Measurements from ENCODE around the gene SVEP1.
A peak's percentile ranks its signal among the peaks of the same experiment; 100 is the strongest.

SVEP1 gene

DNA sequence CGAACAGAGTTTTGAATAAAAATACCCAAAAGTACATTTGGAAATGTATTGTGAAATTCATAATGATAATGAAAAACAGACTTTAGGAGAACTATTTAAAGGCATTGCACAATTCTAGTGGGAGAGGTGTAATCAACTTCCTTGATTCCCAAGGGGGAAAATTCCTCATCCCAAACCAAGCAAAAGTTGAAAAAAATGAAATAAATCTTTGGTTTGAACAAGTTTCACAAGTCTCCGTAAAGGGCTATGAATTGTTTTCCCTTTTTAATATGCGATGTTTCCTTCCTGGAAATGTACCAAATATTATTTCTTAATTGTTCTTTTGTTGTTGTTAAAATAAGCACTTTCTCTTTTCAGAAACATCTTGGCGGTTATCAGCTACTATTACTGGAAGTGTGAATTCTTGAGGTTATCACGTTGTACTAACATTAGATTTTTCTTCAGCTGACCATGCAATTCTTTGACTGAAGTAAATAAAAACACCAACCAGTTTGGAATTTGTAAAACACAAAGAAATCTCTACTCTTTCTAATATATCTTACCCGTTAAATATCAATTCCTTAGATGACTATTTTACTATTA is 59.3 kb downstream of the SVEP1 start:
- no peak for FAIRE-seq

- no peak for FAIRE-seq
Measured at GRCh38 chr9:110517483-110517882, 62.1 kb downstream of the SVEP1 start.

GRCh38 chr9:110514897-110515296 is 64.6 kb downstream of the SVEP1 start:
- no peak for FAIRE-seq

- no peak for FAIRE-seq
Measured at GRCh38 chr9:110512817-110513216, 66.7 kb downstream of the SVEP1 start.

GRCh38 chr9:110509792-110510191 is 69.7 kb downstream of the SVEP1 start:
- FAIRE-seq, result no peak

DNA sequence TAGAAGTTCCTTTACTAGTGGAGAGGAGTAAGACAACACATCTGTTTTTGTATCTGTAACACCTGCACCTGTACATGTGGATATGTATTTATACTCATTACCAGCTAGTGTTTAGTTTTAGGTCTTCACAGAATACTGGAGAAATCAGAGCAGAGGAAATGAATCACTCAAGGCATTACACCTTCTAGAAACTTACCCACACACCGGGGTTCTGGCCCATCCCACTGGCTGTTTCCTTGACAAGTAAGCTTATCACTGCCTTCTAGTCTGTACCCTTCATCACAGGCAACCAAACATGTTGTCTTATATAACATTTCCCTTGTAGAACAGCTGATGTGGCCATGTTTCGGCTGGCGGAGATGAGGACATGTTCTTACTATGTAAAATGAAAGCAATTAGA is 76.7 kb downstream of the SVEP1 start:
- FAIRE-seq, result no peak

- no peak for FAIRE-seq
Measured at GRCh38 chr9:110499608-110500007, 79.9 kb downstream of the SVEP1 start.

DNA sequence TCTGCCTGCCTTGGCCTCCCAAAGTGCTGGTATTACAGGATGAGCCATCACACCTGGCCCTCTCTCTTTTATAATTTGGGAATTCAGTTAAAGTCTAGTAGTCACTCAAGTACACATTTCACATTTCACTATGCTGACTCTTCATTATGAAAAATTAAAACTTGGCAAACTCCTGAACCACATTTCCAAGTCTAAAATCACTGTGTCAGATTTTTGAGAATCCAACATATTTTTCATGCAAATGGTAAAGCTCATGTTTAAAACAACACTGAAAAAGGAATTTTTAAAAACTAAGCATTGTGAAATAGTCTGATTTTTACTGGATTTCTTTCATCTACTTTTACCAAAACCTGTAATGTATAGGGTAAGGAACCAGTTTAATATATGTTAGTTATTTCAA is 92.3 kb downstream of the SVEP1 start:
- FAIRE-seq, result no peak

GRCh38 chr9:110486218-110486617 is 93.3 kb downstream of the SVEP1 start:
- FAIRE-seq, result no peak

DNA sequence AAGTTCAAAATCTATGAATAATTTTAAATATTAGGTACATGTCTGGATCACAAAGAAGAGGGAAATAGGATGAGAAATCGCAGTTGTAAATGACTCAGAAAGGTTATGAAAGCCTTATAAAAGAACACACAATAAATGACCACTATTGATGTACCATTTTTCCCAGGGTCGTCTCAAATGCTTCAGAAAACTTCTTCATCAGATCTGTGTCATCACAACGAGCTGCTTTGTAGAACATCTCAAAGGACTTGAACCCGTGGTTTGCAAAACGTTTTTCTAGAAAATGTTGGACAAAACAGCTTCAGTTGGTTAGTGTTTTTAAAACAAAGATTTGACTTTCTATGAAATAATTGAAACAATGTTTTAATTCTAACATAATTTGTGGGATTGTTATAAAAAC is 100.1 kb downstream of the SVEP1 start:
- no peak for FAIRE-seq

- FAIRE-seq, result no peak
Measured at GRCh38 chr9:110476251-110476650, 103.3 kb downstream of the SVEP1 start.

DNA sequence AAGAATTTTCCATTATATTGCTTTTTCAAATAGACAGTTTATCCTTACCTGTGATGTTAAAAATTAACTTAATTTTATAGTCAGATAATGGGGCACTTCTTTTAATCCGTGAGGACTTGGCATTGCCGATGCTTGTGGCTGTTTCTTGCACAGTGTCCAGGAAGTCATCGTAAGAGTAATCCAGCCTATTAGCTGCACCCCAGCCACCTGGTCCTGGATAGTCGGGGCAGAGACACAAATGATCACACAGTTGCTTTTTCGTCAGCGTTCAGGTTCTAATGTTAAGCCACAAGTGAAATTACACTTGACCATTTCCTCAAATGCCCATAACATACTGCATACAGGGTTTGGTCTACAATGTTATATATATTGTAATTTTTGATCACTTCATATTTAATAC is 107.4 kb downstream of the SVEP1 start:
- no peak for FAIRE-seq

DNA sequence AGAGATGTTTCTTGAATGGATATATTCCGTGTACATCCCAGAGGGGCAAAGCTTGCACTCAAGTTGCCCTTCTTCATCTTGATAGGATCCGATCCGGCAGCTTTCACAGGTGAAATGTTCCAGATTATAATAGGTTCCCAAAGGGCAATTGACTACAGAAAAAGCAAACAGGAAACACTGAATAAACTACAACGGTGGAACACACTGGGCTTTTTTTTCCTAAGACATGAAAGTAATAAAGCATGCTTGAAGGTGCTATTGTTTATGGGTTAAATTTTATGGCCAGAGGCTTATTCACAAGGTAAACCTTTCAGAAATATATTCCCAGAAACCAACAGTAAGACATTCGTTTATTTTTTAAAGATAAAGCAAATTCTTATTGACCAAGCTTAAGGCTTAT is 110.6 kb downstream of the SVEP1 start:
- FAIRE-seq, result no peak

DNA sequence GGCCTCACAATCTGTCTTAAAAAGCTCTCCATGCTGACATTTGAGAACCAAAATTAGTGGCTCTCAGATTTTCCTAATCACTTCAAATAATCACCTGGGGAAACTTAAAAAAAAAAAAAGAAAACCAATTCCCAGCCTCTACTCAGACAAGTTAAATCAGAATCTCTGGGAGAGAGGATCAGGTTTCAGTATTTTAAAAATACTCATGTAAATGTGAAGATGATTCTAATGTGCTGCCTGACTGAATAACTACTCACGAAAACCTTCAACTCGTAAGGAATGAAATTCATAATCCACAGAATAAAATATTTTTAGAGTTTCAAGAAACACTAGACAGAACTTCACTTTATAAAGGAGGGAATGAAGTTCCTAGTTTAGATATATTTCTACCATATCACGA is 114.4 kb downstream of the SVEP1 start:
- no peak for FAIRE-seq

GRCh38 chr9:110464321-110464720 is 115.2 kb downstream of the SVEP1 start:
- FAIRE-seq, result no peak

GRCh38 chr9:110463499-110463898 is 116.0 kb downstream of the SVEP1 start:
- FAIRE-seq, result no peak

- no peak for FAIRE-seq
Measured at GRCh38 chr9:110457245-110457644, 122.3 kb downstream of the SVEP1 start.

- FAIRE-seq, result no peak
Measured at GRCh38 chr9:110456681-110457080, 122.9 kb downstream of the SVEP1 start.

GRCh38 chr9:110455860-110456259 is 123.7 kb downstream of the SVEP1 start:
- FAIRE-seq, result no peak

- FAIRE-seq, result peak; percentile 53
Measured at GRCh38 chr9:110452227-110452801, 127.2 kb downstream of the SVEP1 start.

DNA sequence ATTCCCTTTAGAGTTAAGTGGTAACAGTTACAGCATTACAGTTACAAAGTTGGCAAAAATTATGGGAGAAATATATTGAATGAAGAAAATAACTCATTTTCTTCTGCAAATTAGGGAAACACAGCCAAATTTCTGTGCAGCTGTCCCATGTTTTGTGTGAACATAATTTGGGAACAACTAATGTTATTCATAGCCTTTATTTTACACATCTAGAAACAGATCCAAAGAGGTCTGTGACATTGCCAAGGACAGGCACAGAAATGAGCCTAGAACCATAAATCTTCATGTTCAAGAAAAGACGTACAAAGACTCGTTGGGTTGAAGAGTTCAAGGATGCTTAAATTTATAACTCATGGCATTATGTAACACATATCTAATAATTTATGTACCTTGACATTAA is 127.8 kb downstream of the SVEP1 start:
- no peak for FAIRE-seq

DNA sequence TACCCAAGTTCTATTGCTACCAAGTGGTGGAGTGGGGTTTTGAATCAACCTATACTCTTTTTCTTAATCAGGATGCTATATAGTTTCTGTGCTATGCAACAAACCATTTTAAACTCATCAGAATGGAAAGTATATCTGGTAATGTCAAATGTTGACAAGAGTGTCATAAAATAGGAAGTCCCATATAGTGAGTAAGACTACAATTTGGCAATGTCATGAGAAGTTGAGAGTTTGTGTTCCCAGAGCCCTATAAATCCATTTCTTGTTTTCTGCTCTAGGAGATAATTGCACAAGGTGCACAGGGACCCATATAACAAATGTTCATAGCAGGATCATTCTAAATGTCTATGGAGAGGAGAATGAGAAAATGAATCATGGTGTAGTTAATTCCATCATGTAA is 132.1 kb downstream of the SVEP1 start:
- FAIRE-seq, result no peak

DNA sequence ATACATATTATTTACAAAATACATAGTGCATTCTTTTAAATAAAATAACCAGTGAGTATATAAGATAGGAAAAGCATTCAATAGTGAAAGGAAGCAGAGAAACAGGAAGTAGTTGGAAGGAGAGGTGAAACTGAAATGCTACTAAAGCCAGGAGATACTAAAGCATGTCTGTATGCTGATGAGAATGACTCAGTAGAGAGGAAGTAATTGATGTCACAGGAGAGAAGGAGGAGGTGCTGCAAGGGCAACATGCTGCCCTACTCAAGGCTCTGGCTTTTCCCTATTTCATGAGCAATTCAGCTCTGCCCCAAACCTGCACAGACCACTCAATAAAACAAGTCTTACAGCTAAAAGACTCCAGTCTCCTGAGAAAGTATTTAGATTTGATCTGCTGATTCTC is 133.4 kb downstream of the SVEP1 start:
- no peak for FAIRE-seq

GRCh38 chr9:110444911-110445310 is 134.6 kb downstream of the SVEP1 start:
- FAIRE-seq, result no peak

DNA sequence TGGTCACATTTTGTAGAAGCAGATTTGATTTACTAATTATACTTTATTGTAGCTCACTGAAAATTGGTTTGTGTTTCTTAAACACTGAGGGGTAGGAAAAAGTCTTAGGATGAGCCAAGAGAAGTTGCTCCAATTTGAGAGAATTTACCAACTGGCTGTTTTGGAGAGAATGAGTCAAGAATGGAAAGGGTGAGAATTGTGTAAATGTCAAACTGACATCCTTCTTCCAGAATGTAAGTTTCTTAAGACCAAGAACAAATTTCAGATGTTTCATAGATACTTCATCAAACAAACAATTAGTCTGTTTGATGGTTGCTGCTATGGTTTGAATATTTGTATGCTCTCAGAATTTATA is 135.7 kb downstream of the SVEP1 start:
- no peak for FAIRE-seq

All from colon (tissue), 2 donors.